GM04504 (cell line): ENCODE data around the gene NDUFV3.
"Not testable (repeated sequence)": the region's sequence is repeated elsewhere in the genome, so short reads cannot be mapped to it uniquely, and the experiment has no call there.

Source experiments
- DNase-seq: peaks from one replicate; pipeline ENCODE4 v3.0.0-alpha.2; 2012; ENCODE audit warnings: low read depth

Gene NDUFV3

GRCh38 chr21:42892931-42893755, at the start of gene NDUFV3:
TSS of gene NDUFV3 (plus strand) at chr21:42893309. CDS start at chr21:42893334, 25 bp downstream.
- peak; percentile 96 for DNase-seq

GRCh38 chr21:42844411-42845113, 48.5 kb upstream of the NDUFV3 start:
- DNase-seq: no peak

- DNase-seq: no peak
Observed at GRCh38 chr21:42845296-42845965, 47.7 kb upstream of the NDUFV3 start.

DNA sequence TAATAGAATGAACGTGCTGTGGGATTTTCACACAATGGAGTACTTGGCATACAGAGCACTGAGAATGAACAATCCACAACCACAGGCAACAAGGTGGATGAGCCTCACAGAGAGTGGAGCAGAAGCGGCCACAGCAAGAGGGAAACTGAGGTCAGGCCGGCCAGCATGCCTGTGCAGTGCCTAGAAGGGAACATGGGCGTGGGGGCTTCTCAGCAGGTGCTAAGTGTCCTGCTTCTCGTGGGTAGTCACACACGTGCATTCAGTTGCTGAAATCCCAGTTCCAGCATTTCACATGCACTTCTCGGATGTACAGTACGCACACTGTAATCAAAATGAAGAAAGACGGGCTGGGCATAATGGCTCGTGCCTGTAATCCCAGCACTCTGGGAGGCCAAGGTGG, 46.9 kb upstream of the NDUFV3 start:
- DNase-seq: no peak

GRCh38 chr21:42847051-42847707, 45.9 kb upstream of the NDUFV3 start:
- DNase-seq: no peak

DNA sequence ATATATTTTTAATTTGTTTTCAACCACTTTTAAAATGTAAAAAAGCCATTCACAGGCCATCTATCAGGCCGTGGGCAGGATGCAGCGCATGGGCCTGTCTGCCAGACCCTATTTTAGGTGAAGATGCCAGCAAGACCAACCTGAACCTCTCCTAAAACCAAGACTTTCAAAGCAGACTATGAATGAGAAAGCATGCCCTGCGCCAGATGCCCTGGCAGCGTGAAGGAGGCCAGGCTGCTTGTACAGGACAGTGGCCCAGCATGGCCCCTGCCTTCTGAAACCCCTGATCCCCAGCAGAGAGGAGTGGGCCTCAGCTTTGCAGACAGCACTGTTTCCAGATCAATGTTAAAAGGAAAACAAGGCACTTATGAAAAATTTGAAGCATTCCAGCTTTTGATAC, 45.4 kb upstream of the NDUFV3 start:
- no peak for DNase-seq

DNA sequence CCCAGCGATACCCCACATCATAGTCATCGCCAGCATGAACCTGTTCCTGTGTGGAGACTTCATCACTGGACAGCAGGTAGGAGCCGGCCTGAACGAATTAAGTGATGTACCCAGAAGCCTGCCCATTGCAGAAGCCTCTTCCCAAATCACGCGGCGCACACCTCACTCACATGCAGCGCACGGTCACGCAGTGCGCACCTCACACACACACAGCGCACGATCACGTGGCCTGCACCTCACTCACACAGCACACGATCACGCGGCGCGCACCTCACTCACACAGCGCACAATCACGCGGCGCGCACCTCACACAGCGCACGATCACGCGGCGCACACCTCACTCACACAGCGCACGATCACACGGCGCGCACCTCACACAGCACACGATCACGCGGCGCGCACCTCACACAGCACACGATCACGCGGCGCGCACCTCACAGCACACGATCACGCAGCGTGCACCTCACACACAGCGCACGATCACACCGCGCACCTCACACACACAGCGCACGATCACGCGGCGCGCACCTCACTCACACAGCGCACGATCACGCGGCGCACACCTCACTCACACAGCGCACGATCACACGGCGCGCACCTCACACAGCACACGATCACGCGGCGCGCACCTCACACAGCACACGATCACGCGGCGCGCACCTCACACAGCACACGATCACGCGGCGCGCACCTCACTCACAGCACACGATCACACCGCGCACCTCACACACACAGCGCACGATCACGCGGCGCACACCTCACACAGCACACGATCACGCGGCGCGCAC, 44.8 kb upstream of the NDUFV3 start:
- not testable (repeated sequence) for DNase-seq

- no peak for DNase-seq
Observed at GRCh38 chr21:42848932-42849758, 44.0 kb upstream of the NDUFV3 start.

DNA sequence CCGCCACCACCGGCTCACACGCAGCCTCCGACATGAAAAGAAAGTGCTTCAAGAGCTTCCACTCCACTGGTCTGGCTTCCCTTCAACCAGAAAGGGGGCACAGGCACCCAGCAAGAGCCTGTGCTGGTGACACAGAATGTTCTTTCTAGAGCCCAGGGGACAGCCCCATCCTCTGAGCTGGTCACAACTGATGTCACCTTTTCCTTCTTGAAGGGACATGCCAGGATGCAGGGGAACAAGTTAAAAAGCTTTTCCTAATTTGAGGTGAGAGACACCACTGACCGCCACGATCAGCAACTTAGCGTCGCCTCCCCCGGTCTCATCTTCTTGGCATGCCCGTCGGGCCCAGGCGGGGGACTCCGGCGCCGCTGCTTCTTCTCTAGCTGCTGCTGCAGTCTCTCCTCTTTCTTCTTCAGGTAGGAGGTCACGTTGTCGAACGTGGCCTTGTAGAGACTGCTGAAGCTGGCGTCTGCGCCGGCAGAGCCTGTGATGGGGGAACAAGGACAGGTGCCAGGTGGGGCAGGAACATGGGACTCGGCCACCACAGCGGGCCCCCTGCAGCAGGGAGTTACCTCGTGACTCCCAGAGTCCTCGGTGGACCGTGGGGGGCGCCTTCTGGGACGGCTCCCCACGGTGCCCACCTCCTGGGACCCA, 43.2 kb upstream of the NDUFV3 start:
- DNase-seq: no peak

- no peak for DNase-seq
Observed at GRCh38 chr21:42850463-42850862, 42.6 kb upstream of the NDUFV3 start.

DNA sequence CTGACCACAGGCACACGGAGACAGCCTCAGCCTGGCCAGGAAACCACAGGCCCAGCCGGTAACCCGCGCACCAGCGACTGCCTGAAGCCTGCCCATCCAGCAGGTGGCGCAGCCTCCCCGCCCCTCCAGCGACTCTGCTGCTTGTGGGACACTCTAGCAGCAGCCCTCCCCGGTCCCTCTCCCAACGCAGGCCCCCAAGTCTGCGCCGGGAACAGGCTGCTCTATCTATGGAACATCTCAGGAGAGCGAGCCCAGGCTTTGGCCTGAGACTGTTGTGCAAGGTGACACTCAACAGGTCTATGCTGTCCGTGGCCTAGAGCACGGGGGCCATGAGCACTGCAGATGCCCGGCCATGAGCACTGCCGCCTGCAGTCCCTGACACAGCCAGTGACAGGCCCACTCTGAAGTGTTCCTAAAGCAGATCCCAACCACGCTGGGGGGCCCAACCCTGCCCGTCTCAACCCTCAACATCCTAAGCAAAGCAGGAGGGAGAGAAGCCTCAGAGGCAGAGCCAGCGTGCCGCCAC, 42.2 kb upstream of the NDUFV3 start:
- DNase-seq: no peak

GRCh38 chr21:42851812-42852665, 41.1 kb upstream of the NDUFV3 start:
- no peak for DNase-seq

DNA sequence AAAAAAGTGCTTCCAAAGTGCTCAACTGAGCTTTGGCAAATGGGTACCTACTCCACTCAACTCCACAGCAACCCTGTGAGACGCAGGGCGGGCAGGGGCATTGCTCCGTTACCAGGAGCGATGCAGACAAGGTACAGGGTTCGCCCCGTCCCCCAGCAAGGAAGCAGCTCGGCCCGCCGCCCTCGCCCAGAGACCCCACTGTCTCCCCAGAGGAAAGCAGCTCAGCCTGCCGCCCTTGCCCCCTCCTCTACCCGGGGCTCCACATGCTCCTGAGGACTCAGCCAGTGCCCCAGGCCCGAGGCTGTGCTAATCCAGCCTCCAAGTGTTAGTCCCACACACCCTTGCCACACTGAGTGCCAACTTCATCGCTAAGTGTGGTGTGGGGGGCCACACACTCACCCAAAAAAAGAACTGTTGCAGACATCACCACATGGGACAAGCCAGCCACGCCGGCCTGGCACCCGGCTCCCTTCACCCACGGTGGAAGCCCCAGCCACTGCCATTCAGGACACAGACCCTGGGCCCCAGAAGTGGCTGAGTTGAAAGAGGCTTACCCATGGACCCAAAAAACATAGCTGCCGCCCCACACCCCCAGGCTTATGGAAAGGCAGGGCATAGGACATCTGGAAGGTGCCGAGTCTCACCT, 40.1 kb upstream of the NDUFV3 start:
- DNase-seq: no peak

- DNase-seq: no peak
Observed at GRCh38 chr21:42853621-42854020, 39.5 kb upstream of the NDUFV3 start.

DNA sequence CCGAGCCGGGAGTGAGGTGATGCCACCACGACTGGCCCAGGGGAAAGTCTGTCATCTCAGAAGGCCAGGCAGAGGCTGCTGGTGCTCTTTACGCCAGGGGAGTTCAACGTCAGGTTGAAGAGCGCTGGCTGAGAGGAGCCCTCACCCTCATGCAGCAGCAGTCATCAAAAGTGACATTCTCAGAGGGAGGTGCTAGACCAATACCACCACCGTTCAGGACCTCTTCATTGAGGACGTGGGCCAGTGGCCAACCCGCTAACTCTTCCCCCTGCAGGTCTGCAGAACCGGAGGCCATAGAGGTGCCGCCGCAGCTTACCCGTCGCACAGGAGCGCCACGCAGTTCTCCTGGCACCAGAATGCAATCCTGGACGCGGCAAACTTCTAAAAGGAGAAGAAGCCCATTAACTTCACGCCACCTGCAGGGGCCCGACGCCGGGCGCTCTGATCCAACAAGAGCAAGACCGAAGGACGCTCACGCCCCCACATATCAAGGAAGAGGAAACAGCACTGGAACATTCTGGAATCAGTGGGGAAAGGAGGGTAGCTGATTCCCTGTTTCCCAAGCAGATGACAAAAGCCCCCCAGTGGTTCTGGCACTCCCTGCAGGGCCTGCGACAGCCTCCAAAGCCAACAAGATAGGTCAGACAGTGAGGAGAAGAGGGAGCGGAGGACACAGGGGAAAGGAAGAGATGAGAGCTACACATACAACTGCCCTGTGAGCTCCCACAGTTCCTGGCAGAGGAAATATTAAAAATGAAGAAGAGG, 38.7 kb upstream of the NDUFV3 start:
- DNase-seq: no peak

DNA sequence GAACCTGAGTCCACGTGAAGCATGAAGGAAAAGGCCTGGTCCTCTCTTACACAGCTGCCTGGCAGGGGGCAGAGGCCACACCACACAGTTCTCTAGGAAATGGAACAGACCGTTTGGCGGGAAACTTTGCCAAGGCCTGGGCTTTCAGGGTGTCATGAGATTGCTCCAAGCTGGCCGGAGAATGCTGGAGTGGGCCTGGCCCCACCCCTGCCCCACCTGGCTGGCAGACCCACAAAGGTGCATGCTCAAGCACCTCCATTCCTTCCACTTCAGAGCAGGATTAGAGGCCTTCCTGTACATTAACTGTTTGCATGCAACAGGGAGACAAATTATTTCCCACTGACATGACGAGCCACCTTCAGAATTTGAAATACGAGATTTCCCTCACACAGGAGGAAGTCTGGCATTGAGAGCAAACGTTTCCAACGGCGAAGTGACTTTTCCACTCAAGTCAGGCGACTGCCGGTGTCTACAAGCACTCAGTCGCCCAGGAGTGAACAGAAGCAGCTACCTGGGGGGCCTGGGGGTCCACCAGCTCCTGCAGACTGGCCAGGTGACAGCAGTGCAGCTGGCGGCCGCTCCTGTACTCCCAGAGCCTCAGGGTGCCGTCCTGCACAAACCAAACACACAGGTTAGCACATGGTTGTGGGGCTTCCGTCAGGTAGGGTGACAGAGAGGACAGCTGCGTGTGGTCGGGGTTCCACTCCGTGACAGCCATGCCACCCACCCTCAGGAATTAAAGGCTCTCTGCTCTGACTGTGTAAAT, 37.8 kb upstream of the NDUFV3 start:
- no peak for DNase-seq

GRCh38 chr21:42855937-42856335, 37.2 kb upstream of the NDUFV3 start:
- no peak for DNase-seq
